SK-N-SH treated with all-trans-retinoic acid at 6 μM for 48 hours (cell line): ENCODE results near the gene ZNHIT2.

ENCODE experiments used
- ATAC-seq: fragments of 200-7000 bp; cut with Tn5 transposase; 3 replicates; pipeline ENCODE4 v1.9.1; 2020; ENCODE audit warnings: mild to moderate bottlenecking, moderate library complexity
- ARNTL ChIP-seq: fragments of 450-650 bp; formaldehyde crosslinking; IDR thresholded peaks from 2 replicates; pipeline ENCODE4 v1.5.0; 2020; ENCODE audit warnings: low read depth, mild to moderate bottlenecking, moderate library complexity, borderline replicate concordance
- BACH2 ChIP-seq: fragments of 250-450 bp; sonication (Bioruptor Pico); IDR thresholded peaks from 2 replicates; pipeline ENCODE4 v1.9.0; 2021; ENCODE audit warnings: mild to moderate bottlenecking, borderline replicate concordance
- CREB5 ChIP-seq: fragments of 250-450 bp; sonication (Bioruptor Pico); IDR thresholded peaks from 2 replicates; pipeline ENCODE4 v1.5.1; 2020; ENCODE audit warnings: low read depth, mild to moderate bottlenecking, moderate library complexity
- CSDC2 ChIP-seq: fragments of 250-450 bp; sonication (Bioruptor Pico); IDR thresholded peaks from 2 replicates; pipeline ENCODE4 v1.5.0; 2020; ENCODE audit warnings: mild to moderate bottlenecking, moderate library complexity
- CSRNP3 ChIP-seq: fragments of 250-450 bp; sonication (Bioruptor Pico); IDR thresholded peaks from 2 replicates; pipeline ENCODE4 v1.5.1; 2021; ENCODE audit warnings: mild to moderate bottlenecking, moderate library complexity
- ESRRG ChIP-seq: fragments of 250-450 bp; sonication (Bioruptor Pico); IDR thresholded peaks from 2 replicates; pipeline ENCODE4 v1.6.1; 2021; ENCODE audit warnings: mild to moderate bottlenecking
- GLIS3 ChIP-seq: fragments of 250-450 bp; sonication (Bioruptor Pico); IDR thresholded peaks from 2 replicates; pipeline ENCODE4 v1.5.0; 2020; ENCODE audit warnings: mild to moderate bottlenecking, moderate library complexity
- ISL1 ChIP-seq: fragments of 250-450 bp; sonication (Bioruptor Pico); IDR thresholded peaks from 2 replicates; pipeline ENCODE4 v2.1.2; 2022; ENCODE audit warnings: mild to moderate bottlenecking, moderate library complexity
- OSR1 ChIP-seq: fragments of 250-450 bp; sonication (Bioruptor Pico); IDR thresholded peaks from 2 replicates; pipeline ENCODE4 v1.8.0; 2022; ENCODE audit warnings: moderate library complexity, mild to moderate bottlenecking, inconsistent platforms
- PATZ1 ChIP-seq: fragments of 250-450 bp; sonication (Bioruptor Pico); IDR thresholded peaks from 2 replicates; pipeline ENCODE4 v1.8.0; 2020; ENCODE audit warnings: mild to moderate bottlenecking, moderate library complexity, borderline replicate concordance
- POU6F1 ChIP-seq: fragments of 250-450 bp; sonication (Bioruptor Pico); IDR thresholded peaks from 2 replicates; pipeline ENCODE4 v1.8.0; 2021; ENCODE audit warnings: low read depth, mild to moderate bottlenecking, moderate library complexity, borderline replicate concordance
- PPARA ChIP-seq: fragments of 250-450 bp; sonication (Bioruptor Pico); IDR thresholded peaks from 2 replicates; pipeline ENCODE4 v1.5.0; 2020; ENCODE audit warnings: mild to moderate bottlenecking, borderline replicate concordance
- SNAI2 ChIP-seq: fragments of 250-450 bp; sonication (Bioruptor Pico); IDR thresholded peaks from 2 replicates; pipeline ENCODE4 v1.5.0; 2020; ENCODE audit warnings: mild to moderate bottlenecking, moderate library complexity
- TOX ChIP-seq: fragments of 250-450 bp; sonication (Bioruptor Pico); IDR thresholded peaks from 2 replicates; pipeline ENCODE4 v1.8.0; 2021; ENCODE audit warnings: mild to moderate bottlenecking, moderate library complexity, borderline replicate concordance
- TSHZ2 ChIP-seq: fragments of 250-450 bp; sonication (Bioruptor Pico); IDR thresholded peaks from 2 replicates; pipeline ENCODE4 v1.5.0; 2020; ENCODE audit warnings: mild to moderate bottlenecking, moderate library complexity
- ZC3H10 ChIP-seq: fragments of 250-450 bp; sonication (Bioruptor Pico); IDR thresholded peaks from 2 replicates; pipeline ENCODE4 v1.5.1; 2021; ENCODE audit warnings: mild to moderate bottlenecking, moderate library complexity
- ZFP3 ChIP-seq: fragments of 250-450 bp; sonication (Bioruptor Pico); IDR thresholded peaks from 2 replicates; pipeline ENCODE4 v1.5.0; 2020; ENCODE audit warnings: mild to moderate bottlenecking, moderate library complexity
- ZFP30 ChIP-seq: fragments of 450-650 bp; formaldehyde crosslinking; IDR thresholded peaks from 2 replicates; pipeline ENCODE4 v1.5.0; 2022; ENCODE audit warnings: mild to moderate bottlenecking, moderate library complexity
- ZNF70 ChIP-seq: fragments of 450-650 bp; formaldehyde crosslinking; IDR thresholded peaks from 2 replicates; pipeline ENCODE4 v1.5.0; 2020; ENCODE audit warnings: mild to moderate bottlenecking, moderate library complexity
- ZNF8 ChIP-seq: fragments of 450-650 bp; formaldehyde crosslinking; IDR thresholded peaks from 2 replicates; pipeline ENCODE4 v1.5.0; 2020; ENCODE audit warnings: mild to moderate bottlenecking, moderate library complexity

ZNHIT2 gene

GRCh38 chr11:65104628-65105027, 12.9 kb downstream of the ZNHIT2 start (continued):
- TF ChIP-seq CSRNP3: no peak

GRCh38 chr11:65103476-65103875, 14.0 kb downstream of the ZNHIT2 start:
- no peak for TF ChIP-seq ZNF70 (CRISPR knock-in tag)
- no peak for TF ChIP-seq CSDC2
- no peak for TF ChIP-seq CREB5 (CRISPR knock-in tag)
- no peak for TF ChIP-seq ZC3H10 (CRISPR knock-in tag)
- no peak for TF ChIP-seq PATZ1
- no peak for TF ChIP-seq ZNF8 (CRISPR knock-in tag)
- TF ChIP-seq ZFP3: no peak
- TF ChIP-seq POU6F1 (CRISPR knock-in tag): no peak
- no peak for TF ChIP-seq ARNTL (CRISPR knock-in tag)
- TF ChIP-seq ISL1 (CRISPR knock-in tag): no peak
- TF ChIP-seq CSRNP3: no peak
- TF ChIP-seq TOX (CRISPR knock-in tag): no peak
- TF ChIP-seq OSR1 (CRISPR knock-in tag): no peak
- no peak for TF ChIP-seq BACH2 (CRISPR knock-in tag)

GRCh38 chr11:65102142-65103095, 15.1 kb downstream of the ZNHIT2 start:
- no peak; the same call in 2 of the 3 replicates for ATAC-seq

More at GRCh38 chr11:65103476-65103875, 14.0 kb downstream of the ZNHIT2 start:
- ATAC-seq: no peak

GRCh38 chr11:65100674-65101350, 16.7 kb downstream of the ZNHIT2 start:
- no peak for ATAC-seq
- TF ChIP-seq GLIS3 (no peak), ARNTL (CRISPR knock-in tag) (no peak), ISL1 (CRISPR knock-in tag) (no peak), SNAI2 (CRISPR knock-in tag) (no peak), PPARA (no peak), TSHZ2 (no peak), OSR1 (CRISPR knock-in tag) (no peak), ZFP30 (CRISPR knock-in tag) (no peak), PATZ1 (no peak), ESRRG (CRISPR knock-in tag) (no peak)

More at GRCh38 chr11:65102142-65103095, 15.1 kb downstream of the ZNHIT2 start:
- no peak for TF ChIP-seq TOX (CRISPR knock-in tag)
- TF ChIP-seq ISL1 (CRISPR knock-in tag): 0 out of 2 replicates have a peak, but pooled peaks have one; percentile 10
